HAP-1 (cell line): ENCODE results near the gene AP2M1.

ENCODE experiments used
- DNase-seq, 2 experiments: peaks; one replicate each; pipeline ENCODE4 v3.0.0-alpha.2; 2016 to 2020; ENCODE audit warnings: low spot score in 2 of 2
- H3K27me3 ChIP-seq: fragments of 250-450 bp; sonication (Bioruptor Pico); 2 replicates; pipeline ENCODE4 v1.5.1; 2020; ENCODE audit warnings: low read depth, mild to moderate bottlenecking, moderate library complexity
- H3K36me3 ChIP-seq: fragments of 250-450 bp; sonication (Bioruptor Pico); replicated peaks from 2 replicates; pipeline ENCODE4 v1.5.1; 2020; ENCODE audit warnings: mild to moderate bottlenecking
- H3K4me1 ChIP-seq: fragments of 250-450 bp; sonication (Bioruptor Pico); 2 replicates; pipeline ENCODE4 v1.5.1; 2020; ENCODE audit warnings: mild to moderate bottlenecking
- H3K4me3 ChIP-seq: fragments of 250-450 bp; sonication (Bioruptor Pico); 2 replicates; pipeline ENCODE4 v1.5.1; 2020; ENCODE audit warnings: mild to moderate bottlenecking, moderate library complexity
- H3K9me3 ChIP-seq: fragments of 250-450 bp; sonication (Bioruptor Pico); 2 replicates; pipeline ENCODE4 v1.5.1; 2020; ENCODE audit warnings: mild to moderate bottlenecking, moderate library complexity
- in situ Hi-C: fragments of 300-500 bp; cut with MboI; formaldehyde crosslinking; loops from 3 replicates; pipeline ENCODE4 v1.14.3; 2020; ENCODE audit warnings: low sequenced_read_pairs, inconsistent platforms, mixed read lengths

The AP2M1 gene

GRCh38 chr3:184178521-184179138 is 4.0 kb downstream of the AP2M1 start:
- Histone ChIP-seq H3K4me1 (peaks cover 12% of the 10 kb centered on the region), H3K4me3 (no peak overlapping the region), H3K27me3 (no peaks in the 10 kb centered on the region), H3K9me3 (no peaks in the 10 kb centered on the region), H3K36me3 (peaks cover 68% of the 10 kb centered on the region)
- DNase-seq, result no peak
- in situ Hi-C loops, result no loop called here

GRCh38 chr3:184180165-184180564 is 5.5 kb downstream of the AP2M1 start:
- no peak for DNase-seq
- no peaks in the 10 kb centered on the region for H3K27me3 ChIP-seq

GRCh38 chr3:184181596-184181995 is 6.9 kb downstream of the AP2M1 start:
- in situ Hi-C loops, result no loop called here
- Histone ChIP-seq H3K36me3 (peaks cover 79% of the 10 kb centered on the region), H3K4me3 (no peak overlapping the region), H3K9me3 (no peaks in the 10 kb centered on the region), H3K27me3 (no peaks in the 10 kb centered on the region), H3K4me1 (peaks cover 11% of the 10 kb centered on the region)
- DNase-seq, result no peak

More at GRCh38 chr3:184180165-184180564, 5.5 kb downstream of the AP2M1 start:
- Histone ChIP-seq H3K4me1 (peaks cover 8% of the 10 kb centered on the region), H3K36me3 (peaks cover 77% of the 10 kb centered on the region), H3K4me3 (no peak overlapping the region), H3K9me3 (no peaks in the 10 kb centered on the region)
- in situ Hi-C loops, result no loop called here

- H3K4me1 ChIP-seq, result peaks cover 11% of the 10 kb centered on the region
- in situ Hi-C loops, result no loop called here
- DNase-seq, result no peak
- peaks cover 70% of the 10 kb centered on the region for H3K36me3 ChIP-seq
- no peaks in the 10 kb centered on the region for H3K9me3 ChIP-seq
- H3K4me3 ChIP-seq, result no peak overlapping the region
- H3K27me3 ChIP-seq, result no peaks in the 10 kb centered on the region
Observed at GRCh38 chr3:184183679-184184078, 9.0 kb downstream of the AP2M1 start.

GRCh38 chr3:184184546-184185230 is 10.0 kb downstream of the AP2M1 start:
- Histone ChIP-seq H3K36me3 (peaks cover 73% of the 10 kb centered on the region), H3K4me3 (no peak overlapping the region), H3K4me1 (peaks cover 11% of the 10 kb centered on the region), H3K9me3 (no peaks in the 10 kb centered on the region), H3K27me3 (no peaks in the 10 kb centered on the region)
- in situ Hi-C loops, result no loop called here
- DNase-seq, result no peak

DNA sequence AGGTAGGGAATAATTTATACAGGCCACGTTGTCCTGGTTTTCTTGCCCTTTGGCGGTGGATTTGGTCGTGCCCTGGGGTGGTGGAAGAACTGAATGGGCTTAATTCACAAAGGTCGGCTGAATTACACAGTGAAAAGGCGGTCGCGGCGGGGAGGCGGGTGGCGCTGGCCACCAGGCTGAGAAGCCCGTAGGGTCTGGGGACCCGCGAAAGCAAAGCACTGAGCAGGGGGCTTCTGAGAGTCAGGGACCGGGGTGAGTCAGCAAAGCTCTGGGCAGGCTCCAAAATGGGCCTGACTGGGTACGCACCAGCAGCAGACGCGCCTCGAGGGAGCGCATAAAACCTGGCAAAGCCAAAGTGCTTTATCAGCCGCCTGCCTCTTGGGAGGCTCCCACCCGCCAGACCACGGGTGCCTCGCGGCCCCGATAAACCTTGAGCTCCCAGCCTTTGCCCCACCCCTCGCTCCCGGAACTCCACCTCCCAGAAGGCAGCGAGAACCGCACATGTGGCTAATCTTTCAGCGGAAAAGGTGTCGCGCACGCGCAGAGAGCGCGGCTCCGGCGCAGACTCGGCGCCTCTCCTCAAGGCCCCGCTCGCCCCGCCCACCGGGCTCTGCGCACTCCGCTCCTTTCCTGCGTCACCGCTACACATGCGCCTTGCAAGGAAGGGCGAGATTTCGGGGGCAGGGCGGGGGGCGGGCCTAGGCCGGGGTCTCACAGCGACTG is 11.0 kb downstream of the AP2M1 start:
- DNase-seq, result peak; percentile 97 to 99
- Histone ChIP-seq H3K4me1 (peaks cover 11% of the 10 kb centered on the region), H3K27me3 (no peaks in the 10 kb centered on the region), H3K4me3 (peak overlapping the region; percentile 98), H3K9me3 (no peaks in the 10 kb centered on the region), H3K36me3 (peaks cover 72% of the 10 kb centered on the region)
- in situ Hi-C loops, result no loop called here

- DNase-seq, result peak in 1 of 2 experiments; percentile 16
- peaks cover 11% of the 10 kb centered on the region for H3K4me1 ChIP-seq
- H3K36me3 ChIP-seq, result peaks cover 72% of the 10 kb centered on the region
- H3K4me3 ChIP-seq, result peak within 1 kb of the TSS; percentile 98
- H3K9me3 ChIP-seq, result no peaks in the 10 kb centered on the region
- no peaks in the 10 kb centered on the region for H3K27me3 ChIP-seq
- in situ Hi-C loops, result no loop called here
Observed at GRCh38 chr3:184186184-184186901, 11.7 kb downstream of the AP2M1 start, which contains the start of gene ABCF3. Gene ABCF3 (plus strand): TSS chr3:184186199. CDS start chr3:184186208, 9 bp downstream.

GRCh38 chr3:184186902-184187207 is 12.2 kb downstream of the AP2M1 start:
- no peak for DNase-seq
- in situ Hi-C loops, result no loop called here
- peaks cover 70% of the 10 kb centered on the region for H3K36me3 ChIP-seq

DNA sequence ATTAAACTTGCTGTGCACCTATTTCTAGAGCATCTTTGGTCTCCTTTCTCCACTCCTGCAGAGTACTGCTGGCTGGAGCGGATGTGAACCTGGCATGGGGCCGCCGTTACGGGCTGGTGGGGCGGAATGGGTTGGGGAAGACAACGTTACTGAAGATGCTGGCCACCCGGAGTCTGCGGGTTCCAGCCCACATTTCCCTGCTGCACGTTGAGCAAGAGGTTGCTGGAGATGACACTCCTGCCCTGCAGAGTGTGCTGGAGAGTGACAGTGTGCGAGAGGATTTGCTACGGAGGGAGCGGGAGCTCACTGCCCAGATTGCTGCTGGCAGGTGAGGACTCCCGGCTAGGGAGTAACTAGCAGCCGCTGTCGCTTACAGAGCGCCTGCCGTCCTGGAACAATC is 13.4 kb downstream of the AP2M1 start:
- DNase-seq, result no peak
- peaks cover 11% of the 10 kb centered on the region for H3K4me1 ChIP-seq
- peaks cover 70% of the 10 kb centered on the region for H3K36me3 ChIP-seq
- H3K9me3 ChIP-seq, result no peaks in the 10 kb centered on the region
- in situ Hi-C loops, result no loop called here
- no peak overlapping the region for H3K4me3 ChIP-seq
- no peaks in the 10 kb centered on the region for H3K27me3 ChIP-seq

More at GRCh38 chr3:184186902-184187207, 12.2 kb downstream of the AP2M1 start:
- peaks cover 11% of the 10 kb centered on the region for H3K4me1 ChIP-seq
- H3K4me3 ChIP-seq, result peak overlapping the region; percentile 98
- H3K27me3 ChIP-seq, result no peaks in the 10 kb centered on the region
- H3K9me3 ChIP-seq, result no peaks in the 10 kb centered on the region

DNA sequence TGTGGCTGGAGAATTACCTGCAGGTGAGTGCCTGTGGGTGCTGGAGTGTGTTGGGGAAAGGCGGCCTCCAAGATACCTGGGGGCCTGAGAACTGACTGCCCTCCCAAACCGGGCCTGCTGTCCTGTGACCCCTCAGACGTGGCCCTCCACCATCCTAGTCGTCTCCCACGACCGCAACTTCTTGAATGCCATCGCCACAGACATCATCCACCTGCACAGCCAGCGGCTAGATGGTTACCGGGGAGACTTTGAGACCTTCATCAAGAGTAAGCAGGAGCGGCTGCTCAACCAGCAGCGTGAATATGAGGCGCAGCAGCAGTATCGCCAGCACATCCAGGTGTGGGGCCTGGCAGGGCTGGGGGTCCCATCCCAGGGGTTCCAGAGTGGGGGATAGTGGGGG is 14.8 kb downstream of the AP2M1 start:
- in situ Hi-C loops, result no loop called here
- no peak for DNase-seq
- no peaks in the 10 kb centered on the region for H3K9me3 ChIP-seq
- peaks cover 11% of the 10 kb centered on the region for H3K4me1 ChIP-seq
- peaks cover 70% of the 10 kb centered on the region for H3K36me3 ChIP-seq
- H3K4me3 ChIP-seq, result no peak overlapping the region
- no peaks in the 10 kb centered on the region for H3K27me3 ChIP-seq

DNA sequence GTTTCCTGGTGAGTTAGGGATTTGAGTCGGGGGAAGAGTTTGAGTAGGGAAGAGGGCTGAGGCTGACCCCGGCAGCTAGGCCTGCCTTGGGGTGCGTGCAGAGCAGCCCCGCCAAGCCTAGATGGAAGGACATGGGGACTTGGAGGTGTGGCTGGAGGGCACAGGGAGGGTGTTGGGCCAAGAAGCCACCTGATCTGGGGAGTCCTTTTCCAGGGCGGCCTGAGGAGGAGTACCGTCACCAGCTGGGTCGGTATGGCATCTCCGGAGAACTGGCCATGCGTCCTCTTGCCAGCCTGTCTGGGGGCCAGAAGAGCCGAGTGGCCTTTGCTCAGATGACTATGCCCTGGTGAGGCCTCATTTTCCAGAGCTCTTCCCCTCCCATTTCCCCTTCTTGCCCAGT is 18.2 kb downstream of the AP2M1 start:
- Histone ChIP-seq H3K4me3 (no peak overlapping the region), H3K9me3 (no peaks in the 10 kb centered on the region), H3K36me3 (peaks cover 69% of the 10 kb centered on the region), H3K27me3 (no peaks in the 10 kb centered on the region), H3K4me1 (no peaks in the 10 kb centered on the region)
- no peak for DNase-seq
- in situ Hi-C loops, result no loop called here

GRCh38 chr3:184193991-184194539 is 19.4 kb downstream of the AP2M1 start:
- H3K4me3 ChIP-seq, result no peak overlapping the region
- in situ Hi-C loops, result no loop called here
- no peaks in the 10 kb centered on the region for H3K27me3 ChIP-seq
- H3K4me1 ChIP-seq, result no peaks in the 10 kb centered on the region
- no peaks in the 10 kb centered on the region for H3K9me3 ChIP-seq
- H3K36me3 ChIP-seq, result peaks cover 57% of the 10 kb centered on the region
- DNase-seq, result no peak

GRCh38 chr3:184196536-184196935 is 21.9 kb downstream of the AP2M1 start:
- H3K4me1 ChIP-seq, result peaks cover 3% of the 10 kb centered on the region
- no peak for DNase-seq
- H3K4me3 ChIP-seq, result no peak overlapping the region
- no peaks in the 10 kb centered on the region for H3K27me3 ChIP-seq
- H3K36me3 ChIP-seq, result peaks cover 35% of the 10 kb centered on the region
- H3K9me3 ChIP-seq, result no peaks in the 10 kb centered on the region
- in situ Hi-C loops, result no loop called here
